WERI-Rb-1 (cell line): ENCODE results near the gene PITPNM1.

Experiments used
- DNase-seq: peaks from one replicate; pipeline ENCODE4 v3.0.0-alpha.2; 2020
- H3K27ac ChIP-seq: fragments of 250-450 bp; sonication (Bioruptor Pico); 2 replicates; pipeline ENCODE4 v1.5.1; 2020; ENCODE audit warnings: mild to moderate bottlenecking, moderate library complexity
- H3K27me3 ChIP-seq: fragments of 250-450 bp; sonication (Bioruptor Pico); 2 replicates; pipeline ENCODE4 v1.5.1; 2021; ENCODE audit warnings: mild to moderate bottlenecking, low read depth, moderate library complexity; ENCODE audit not compliant: insufficient read depth, severe bottlenecking
- H3K36me3 ChIP-seq: fragments of 250-450 bp; sonication (Bioruptor Pico); 2 replicates; pipeline ENCODE4 v1.5.1; 2020; ENCODE audit warnings: mild to moderate bottlenecking, moderate library complexity
- H3K4me3 ChIP-seq: 2 replicates; pipeline ENCODE4 v1.5.1; 2011; ENCODE audit warnings: low read depth, mild to moderate bottlenecking, control low read depth, low read length
- H3K9me3 ChIP-seq: fragments of 250-450 bp; sonication (Bioruptor Pico); 2 replicates; pipeline ENCODE4 v1.5.1; 2021; ENCODE audit warnings: mild to moderate bottlenecking, moderate library complexity; ENCODE audit not compliant: severe bottlenecking
- TF ChIP-seq, protein P1 (sequence below): IDR thresholded peaks from 2 replicates; pipeline ENCODE4 v1.5.1; 2011; ENCODE audit warnings: low read depth, mild to moderate bottlenecking, control low read depth, inconsistent platforms, low read length

Gene PITPNM1

DNA sequence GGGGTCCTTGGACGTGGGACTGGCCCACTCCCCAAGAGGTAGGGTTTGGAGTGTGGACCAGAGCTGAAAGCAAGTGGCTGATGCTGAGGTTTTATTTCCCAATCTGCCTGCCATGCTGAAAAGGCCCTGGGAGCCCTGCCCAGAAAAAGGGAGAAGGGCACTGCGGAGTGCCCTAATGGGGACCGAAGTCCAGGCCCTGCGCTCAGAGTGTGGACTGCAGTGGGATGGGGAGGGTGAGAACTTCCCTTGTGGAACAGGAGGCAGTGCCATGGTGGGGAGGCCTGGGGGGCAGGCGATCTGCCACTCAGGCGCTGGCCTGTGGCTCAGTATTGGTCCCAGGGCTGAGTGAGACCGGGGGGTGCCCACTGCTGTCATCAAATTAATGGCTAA, 56.9 kb downstream of the PITPNM1 start:
- H3K36me3 ChIP-seq, result no peaks in the 10 kb centered on the region
- H3K27me3 ChIP-seq, result no peaks in the 10 kb centered on the region
- TF ChIP-seq, protein P1, sequence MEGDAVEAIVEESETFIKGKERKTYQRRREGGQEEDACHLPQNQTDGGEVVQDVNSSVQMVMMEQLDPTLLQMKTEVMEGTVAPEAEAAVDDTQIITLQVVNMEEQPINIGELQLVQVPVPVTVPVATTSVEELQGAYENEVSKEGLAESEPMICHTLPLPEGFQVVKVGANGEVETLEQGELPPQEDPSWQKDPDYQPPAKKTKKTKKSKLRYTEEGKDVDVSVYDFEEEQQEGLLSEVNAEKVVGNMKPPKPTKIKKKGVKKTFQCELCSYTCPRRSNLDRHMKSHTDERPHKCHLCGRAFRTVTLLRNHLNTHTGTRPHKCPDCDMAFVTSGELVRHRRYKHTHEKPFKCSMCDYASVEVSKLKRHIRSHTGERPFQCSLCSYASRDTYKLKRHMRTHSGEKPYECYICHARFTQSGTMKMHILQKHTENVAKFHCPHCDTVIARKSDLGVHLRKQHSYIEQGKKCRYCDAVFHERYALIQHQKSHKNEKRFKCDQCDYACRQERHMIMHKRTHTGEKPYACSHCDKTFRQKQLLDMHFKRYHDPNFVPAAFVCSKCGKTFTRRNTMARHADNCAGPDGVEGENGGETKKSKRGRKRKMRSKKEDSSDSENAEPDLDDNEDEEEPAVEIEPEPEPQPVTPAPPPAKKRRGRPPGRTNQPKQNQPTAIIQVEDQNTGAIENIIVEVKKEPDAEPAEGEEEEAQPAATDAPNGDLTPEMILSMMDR, result no peak
- no peaks in the 10 kb centered on the region for H3K9me3 ChIP-seq
- H3K27ac ChIP-seq, result no peak overlapping the region
- H3K4me3 ChIP-seq, result no peak overlapping the region
- no peak for DNase-seq

DNA sequence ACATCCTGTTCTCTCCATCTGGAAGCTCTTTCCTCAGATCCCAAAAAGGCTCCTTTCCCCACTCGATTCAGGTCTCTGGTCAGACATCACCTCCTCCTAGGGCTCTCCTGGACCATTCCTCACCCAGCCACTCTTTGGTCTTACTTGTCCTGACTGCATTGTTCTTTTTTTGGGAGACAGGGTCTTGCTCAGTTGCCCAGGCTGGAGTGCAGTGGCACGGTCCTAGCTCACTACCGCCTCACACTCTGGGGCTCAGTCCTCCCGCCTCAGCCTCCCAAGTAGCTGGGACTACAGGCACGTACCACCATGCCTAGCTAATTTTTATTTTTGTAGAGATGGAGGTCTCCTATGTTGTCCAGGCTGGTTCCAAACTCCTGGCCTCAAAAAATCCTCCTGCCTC, 59.6 kb downstream of the PITPNM1 start:
- no peak for DNase-seq
- Histone ChIP-seq H3K9me3 (no peaks in the 10 kb centered on the region), H3K27me3 (no peaks in the 10 kb centered on the region), H3K27ac (no peak overlapping the region), H3K36me3 (peaks cover 2% of the 10 kb centered on the region), H3K4me3 (no peak overlapping the region)
- TF ChIP-seq, protein P1, result no peak

DNA sequence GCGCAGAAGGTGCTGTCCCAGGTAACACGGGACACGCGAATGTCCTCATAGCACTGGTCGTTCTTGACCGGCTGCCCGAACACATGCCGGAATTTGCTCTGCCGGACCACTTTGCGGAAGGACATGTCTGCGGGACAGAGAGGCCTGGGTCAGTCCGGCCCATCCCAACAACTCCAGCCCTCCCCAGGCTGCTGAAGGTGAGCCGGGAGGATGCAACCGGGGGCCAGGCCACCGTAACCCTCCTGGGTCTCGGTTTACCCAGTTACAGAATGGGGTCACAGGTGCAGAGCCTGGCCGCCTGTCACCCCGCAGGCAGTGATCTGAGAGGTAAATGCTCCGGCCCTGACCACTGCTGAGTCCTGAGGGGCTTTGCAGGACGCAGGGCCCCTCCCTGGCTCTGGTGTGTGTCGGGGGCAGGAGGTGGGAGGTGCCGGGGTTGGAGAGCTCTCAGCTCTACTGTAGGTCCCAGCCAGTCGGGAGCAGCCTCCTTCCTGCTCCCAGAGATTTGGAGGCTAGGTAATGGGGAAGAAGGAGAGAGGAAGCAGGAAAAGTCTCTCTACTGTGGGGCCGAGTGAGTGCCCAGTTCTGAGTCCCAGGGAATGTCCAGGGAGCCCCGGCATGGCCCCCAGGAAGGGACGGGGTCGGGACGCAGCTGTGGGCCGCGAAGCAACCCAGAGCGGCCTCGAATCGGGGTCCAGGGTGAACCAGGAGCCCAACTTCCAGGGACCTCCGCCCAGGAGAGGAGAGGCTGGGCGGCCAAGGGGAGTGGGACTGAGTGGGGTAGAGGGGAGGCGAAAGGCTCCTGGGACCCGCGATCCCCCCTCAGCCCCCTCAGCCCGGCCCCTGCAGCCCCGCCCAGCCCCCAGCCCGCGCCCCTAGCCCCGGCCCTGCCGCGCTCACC, 62.4 kb downstream of the PITPNM1 start:
- H3K9me3 ChIP-seq, result no peaks in the 10 kb centered on the region
- TF ChIP-seq, protein P1, result no peak
- no peaks in the 10 kb centered on the region for H3K27me3 ChIP-seq
- no peak for DNase-seq
- H3K4me3 ChIP-seq, result peak overlapping the region; percentile 69
- H3K36me3 ChIP-seq, result peaks cover 24% of the 10 kb centered on the region
- H3K27ac ChIP-seq, result peak overlapping the region; percentile 38
